HCT116 (cell line): ENCODE results near the gene SAV1. TPM values are rescaled to one million over a fixed set of nuclear protein-coding genes. Genes with fewer than 3 reads are reported as not detected.
A peak's percentile ranks its signal among the peaks of the same experiment; 100 is the strongest.

Source experiments
- ATAC-seq: fragments of 200-7000 bp; cut with Tn5 transposase; 2 replicates; pipeline ENCODE4 v1.9.1; 2020; ENCODE audit warnings: mild to moderate bottlenecking, moderate library complexity
- BruUV-seq: library from RNA; stranded (reverse); fragments of 400-500 nt; replicated peaks from 2 replicates; lab custom pipeline; 2021; lab: Mats Ljungman, UMichigan
- CTCF ChIA-PET: fragments of 300-600 bp; sonication (Branson Sonifier 250); formaldehyde crosslinking; loops from one replicate; lab custom pipeline; 2021; ENCODE audit warnings: antibody characterized with exemption; lab: Charles Lee
- POLR2A ChIA-PET: fragments of 300-600, 350-600 bp; sonication (Branson Sonifier 250); formaldehyde crosslinking; loops from one replicate; lab custom pipeline; 2021; ENCODE audit warnings: antibody characterized with exemption; lab: Charles Lee
- RAD21 ChIA-PET, 2 experiments: fragments of 300-600 bp; sonication (Branson Sonifier 250); formaldehyde crosslinking; loops; one replicate each; lab custom pipeline; 2023; ENCODE audit warnings: low total read pairs in 2 of 2; ENCODE audit not compliant: uncharacterized antibody in 2 of 2, unreplicated experiment in 2 of 2, low non-redundant PET in 1 of 2; lab: Charles Lee
- DNase-seq: peaks from one replicate; pipeline ENCODE4 v3.0.0-alpha.2; 2010; ENCODE audit warnings: low read depth, low spot score
- H2AFZ ChIP-seq: fragments of 200-600 bp; shearing (Covaris generic), sonication (generic); 2 replicates; pipeline ENCODE4 v1.6.1; 2017; ENCODE audit warnings: low read depth, mixed run types, mixed read lengths, antibody characterized with exemption, low read length; ENCODE audit not compliant: poor library complexity, severe bottlenecking
- H3K27ac ChIP-seq: 2 replicates; pipeline ENCODE4 v1.5.1; 2012; ENCODE audit warnings: low read depth, low read length
- H3K27me3 ChIP-seq: fragments of 200-600 bp; sonication (generic); 2 replicates; pipeline ENCODE4 v1.6.1; 2016; ENCODE audit warnings: mixed run types, low read length, mixed read lengths; ENCODE audit not compliant: insufficient read depth
- H3K36me3 ChIP-seq, 2 experiments: fragments of 200-500 bp in 1 of 2; fragments of 200-600 bp in 1 of 2; sonication (Bioruptor generic) in 1 of 2; sonication (generic) in 1 of 2; 2 replicates each; pipeline versions ENCODE4 v1.5.1 to v1.6.1; 2014 to 2016; ENCODE audit warnings: low read length in 2 of 2, inconsistent platforms in 1 of 2, mixed read lengths in 1 of 2, mixed run types in 1 of 2; ENCODE audit not compliant: insufficient read depth in 2 of 2, control insufficient read depth in 1 of 2
- H3K4me1 ChIP-seq, 2 experiments: fragments of 200-600 bp in 1 of 2; sonication (generic) in 1 of 2; 2 replicates each; pipeline versions ENCODE4 v1.5.1 to v1.6.1; 2012 to 2017; ENCODE audit warnings: low read length in 2 of 2, inconsistent platforms in 1 of 2, mild to moderate bottlenecking in 1 of 2, mixed read lengths in 1 of 2, mixed run types in 1 of 2, moderate library complexity in 1 of 2; ENCODE audit not compliant: insufficient read depth in 2 of 2, control insufficient read depth in 1 of 2
- H3K4me2 ChIP-seq: fragments of 200-600 bp; sonication (generic); 2 replicates; pipeline ENCODE4 v1.6.1; 2017; ENCODE audit warnings: mixed run types, low read length, mixed read lengths
- H3K4me3 ChIP-seq, 2 experiments: fragments of 200-600 bp in 1 of 2; sonication (generic) in 1 of 2; replicated peaks in 1 of 2; 2 replicates each; pipeline ENCODE4 v1.5.1; 2011 to 2016; ENCODE audit warnings: low read length in 2 of 2, control low read depth in 1 of 2, low read depth in 1 of 2, mild to moderate bottlenecking in 1 of 2, mixed read lengths in 1 of 2, mixed run types in 1 of 2
- H3K79me2 ChIP-seq: fragments of 200-600 bp; sonication (generic); 2 replicates; pipeline ENCODE4 v1.6.1; 2017; ENCODE audit warnings: mild to moderate bottlenecking, mixed run types, low read length, moderate library complexity, mixed read lengths; ENCODE audit not compliant: insufficient read depth
- H3K9ac ChIP-seq: fragments of 200-600 bp; sonication (generic); 2 replicates; pipeline ENCODE4 v1.6.1; 2016; ENCODE audit warnings: low read length, mixed read lengths
- H3K9me2 ChIP-seq: fragments of 200-600 bp; sonication (generic), shearing (Covaris generic); 2 replicates; pipeline ENCODE4 v1.6.1; 2017; ENCODE audit warnings: mixed run types, mild to moderate bottlenecking, moderate library complexity; ENCODE audit not compliant: insufficient read depth
- H3K9me3 ChIP-seq, 2 experiments: fragments of 200-500 bp in 1 of 2; fragments of 200-600 bp in 1 of 2; sonication (Bioruptor generic) in 1 of 2; sonication (generic) in 1 of 2; 2 replicates each; pipeline ENCODE4 v1.6.1; 2014 to 2017; ENCODE audit warnings: low read length in 2 of 2, mixed read lengths in 2 of 2, inconsistent platforms in 1 of 2, low read depth in 1 of 2, mild to moderate bottlenecking in 1 of 2, mixed run types in 1 of 2, moderate library complexity in 1 of 2; ENCODE audit not compliant: control insufficient read depth in 1 of 2, insufficient read depth in 1 of 2
- H4K20me1 ChIP-seq: fragments of 200-600 bp; sonication (generic), shearing (Covaris generic); 2 replicates; pipeline ENCODE4 v1.6.1; 2017; ENCODE audit warnings: mixed run types, mild to moderate bottlenecking, moderate library complexity; ENCODE audit not compliant: insufficient read depth
- CBX3 ChIP-seq: IDR thresholded peaks from 2 replicates; pipeline ENCODE4 v1.6.1; 2012; ENCODE audit warnings: low read depth
- CEBPB ChIP-seq: IDR thresholded peaks from 2 replicates; pipeline ENCODE4 v1.6.1; 2012; ENCODE audit warnings: low read depth
- CTCF ChIP-seq, 3 experiments: fragments of 200-600 bp in 1 of 3; sonication (generic) in 1 of 3; IDR thresholded peaks in 2 of 3; conservative IDR thresholded peaks in 1 of 3; 2 replicates each; pipeline ENCODE4 v1.5.1; 2012 to 2017; ENCODE audit warnings: low read depth in 2 of 3, low read length in 2 of 3, antibody characterized with exemption in 1 of 3, borderline replicate concordance in 1 of 3, control low read depth in 1 of 3, mild to moderate bottlenecking in 1 of 3, mixed read lengths in 1 of 3, mixed run types in 1 of 3, moderate library complexity in 1 of 3; ENCODE audit not compliant: insufficient read depth in 1 of 3
- EGR1 ChIP-seq: IDR thresholded peaks from 2 replicates; pipeline ENCODE4 v1.6.1; 2012; ENCODE audit warnings: low read depth
- ELF1 ChIP-seq: IDR thresholded peaks from 2 replicates; pipeline ENCODE4 v1.6.1; 2012; ENCODE audit warnings: low read depth, borderline replicate concordance
- EZH2 ChIP-seq: fragments of 200-600 bp; sonication (generic); IDR thresholded peaks from 2 replicates; pipeline ENCODE4 v1.6.1; 2017; ENCODE audit warnings: antibody characterized with exemption, mixed run types
- FOSL1 ChIP-seq: IDR thresholded peaks from 2 replicates; pipeline ENCODE4 v1.6.1; 2012; ENCODE audit warnings: low read depth
- JUND ChIP-seq: IDR thresholded peaks from 2 replicates; pipeline ENCODE4 v1.6.1; 2012
- POLR2A ChIP-seq: IDR thresholded peaks from 2 replicates; pipeline ENCODE4 v1.7.0; 2011; ENCODE audit warnings: borderline replicate concordance; ENCODE audit not compliant: insufficient read depth, insufficient read length; ENCODE audit errors: extremely low read depth
- RAD21 ChIP-seq: IDR thresholded peaks from 2 replicates; pipeline ENCODE4 v1.6.1; 2012; ENCODE audit warnings: low read depth, mild to moderate bottlenecking
- SP1 ChIP-seq: IDR thresholded peaks from 2 replicates; pipeline ENCODE4 v1.6.1; 2012; ENCODE audit warnings: low read depth
- SRF ChIP-seq: IDR thresholded peaks from 2 replicates; pipeline ENCODE4 v1.6.1; 2012; ENCODE audit warnings: low read depth
- ZFX ChIP-seq: fragments of 450-650 bp; IDR thresholded peaks from 2 replicates; pipeline ENCODE4 v1.6.1; 2017
- ZNF274 ChIP-seq: fragments of 200-500 bp; sonication (Bioruptor generic); IDR thresholded peaks from 2 replicates; pipeline ENCODE4 v1.6.1; 2014; ENCODE audit warnings: mild to moderate bottlenecking, low read depth, low read length, inconsistent platforms
- intact Hi-C: fragments of 100-400 bp; cut with micrococcal nuclease; formaldehyde crosslinking; loops from 2 replicates; pipeline ENCODE4 v1.10.0; 2022
- total RNA-seq: library from RNA; stranded (reverse); gene quantifications from one replicate; pipeline ENCODE4 v1.2.1, GENCODE V29; 2021; ENCODE audit not compliant: unreplicated experiment
- TF ChIP-seq, protein P1 (sequence below): IDR thresholded peaks from 2 replicates; pipeline ENCODE4 v1.6.1; 2012
- TF ChIP-seq, protein P2 (sequence below): IDR thresholded peaks from 2 replicates; pipeline ENCODE4 v1.6.1; 2012; ENCODE audit warnings: low read depth

The SAV1 gene
- total RNA-seq, 1 experiment from 2014 or later: 38.0 TPM

GRCh38 chr14:50619569-50620141, 48.5 kb downstream of the SAV1 start:
- peaks cover 3 to 5% of the 10 kb centered on the region in 2 experiments; a peak in 3 of 4 replicates for H3K4me1 ChIP-seq
- peak; percentile 61 for TF ChIP-seq RAD21
- TF ChIP-seq CTCF (IDR thresholded peaks at IDR 0.05 in 2 of 3, conservative IDR thresholded peaks at IDR 0.05 in 1 of 3; ENCODE audit: borderline replicate concordance in 1 of 3, insufficient read depth in 1 of 3, low read depth in 2 of 3, low read length in 2 of 3): peak; percentile 47 to 70 (median 67); a peak in 5 of 6 replicates
- TF ChIP-seq CBX3: no peak
- BruUV-seq: no TSS peak
- no peaks in the 10 kb centered on the region for H3K27me3 ChIP-seq
- no peaks in the 10 kb centered on the region for H3K9me2 ChIP-seq
- H3K9me3 ChIP-seq: no peaks in the 10 kb centered on the region
- H3K4me3 ChIP-seq: no peak overlapping the region
- no peaks in the 10 kb centered on the region for H4K20me1 ChIP-seq
- H3K27ac ChIP-seq: no peak overlapping the region
- no peak overlapping the region for H3K4me2 ChIP-seq
- ATAC-seq: peak; percentile 87
- POLR2A ChIA-PET: no interaction called here
- no peak overlapping the region for H3K9ac ChIP-seq
- intact Hi-C loops: loop anchor here (5.0 kb wide), 1 partner anchor 153 kb away; no protein-coding TSS in a partner anchor
- CTCF ChIA-PET: interaction anchor here (0.9 to 2.3 kb wide), 10 partner anchors 9 to 157 kb away, joined by 3 to 9 read pairs (median 4); no protein-coding TSS in a partner anchor
- H3K36me3 ChIP-seq: no peaks in the 10 kb centered on the region
- RAD21 ChIA-PET: interaction anchor here in 1 of 2 experiments (0.8 kb wide), 1 partner anchor 11 kb away, joined by 3 read pairs; no protein-coding TSS in a partner anchor
- no peak overlapping the region for H2AFZ ChIP-seq
- peak; percentile 32 for DNase-seq
- no peaks in the 10 kb centered on the region for H3K79me2 ChIP-seq

DNA sequence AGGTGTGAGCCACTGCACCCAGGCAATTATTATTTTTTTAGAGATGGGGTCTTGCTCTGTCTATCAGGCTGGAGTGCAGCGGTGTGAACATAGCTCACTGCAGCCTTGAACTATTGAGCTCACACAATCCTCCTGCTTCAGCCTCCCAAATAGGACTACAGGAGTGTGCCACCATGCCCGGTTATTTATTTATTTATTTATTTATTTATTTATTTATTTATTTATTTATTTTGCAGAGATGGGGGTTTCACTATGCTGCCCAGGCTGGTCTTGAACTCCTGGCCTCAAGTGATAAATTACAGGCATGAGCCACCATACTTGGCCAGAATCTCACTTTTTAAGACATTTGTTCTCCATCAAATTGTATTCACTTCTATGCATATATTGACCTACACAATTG, 51.8 kb downstream of the SAV1 start:
- no peaks in the 10 kb centered on the region for H3K9me3 ChIP-seq
- H3K9me2 ChIP-seq: no peaks in the 10 kb centered on the region
- H3K4me3 ChIP-seq: no peak overlapping the region
- no TSS peak for BruUV-seq
- POLR2A ChIA-PET: no interaction called here
- H3K27me3 ChIP-seq: no peaks in the 10 kb centered on the region
- H3K79me2 ChIP-seq: no peaks in the 10 kb centered on the region
- H2AFZ ChIP-seq: no peak overlapping the region
- CTCF ChIA-PET: interaction anchor here (1.3 kb wide), 1 partner anchor 9 kb away, joined by 3 read pairs; no protein-coding TSS in a partner anchor
- no peaks in the 10 kb centered on the region for H3K36me3 ChIP-seq
- no peaks in the 10 kb centered on the region for H4K20me1 ChIP-seq
- no peak overlapping the region for H3K27ac ChIP-seq
- RAD21 ChIA-PET: no interaction called here
- H3K4me1 ChIP-seq: peaks cover 3 to 5% of the 10 kb centered on the region in 2 experiments; a peak in 3 of 4 replicates
- intact Hi-C loops: no loop called here
- no peak for ATAC-seq
- H3K9ac ChIP-seq: no peak overlapping the region
- no peak for DNase-seq
- H3K4me2 ChIP-seq: no peak overlapping the region
- TF ChIP-seq EGR1 (no peak), POLR2A (no peak), SP1 (no peak), ZNF274 (no peak), EZH2 (no peak), CEBPB (no peak), FOSL1 (no peak), CBX3 (no peak), JUND (no peak), ELF1 (no peak), ZFX (no peak), RAD21 (no peak), SRF (no peak)
- TF ChIP-seq, protein P1, sequence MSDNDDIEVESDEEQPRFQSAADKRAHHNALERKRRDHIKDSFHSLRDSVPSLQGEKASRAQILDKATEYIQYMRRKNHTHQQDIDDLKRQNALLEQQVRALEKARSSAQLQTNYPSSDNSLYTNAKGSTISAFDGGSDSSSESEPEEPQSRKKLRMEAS: no peak
- TF ChIP-seq, protein P2, sequence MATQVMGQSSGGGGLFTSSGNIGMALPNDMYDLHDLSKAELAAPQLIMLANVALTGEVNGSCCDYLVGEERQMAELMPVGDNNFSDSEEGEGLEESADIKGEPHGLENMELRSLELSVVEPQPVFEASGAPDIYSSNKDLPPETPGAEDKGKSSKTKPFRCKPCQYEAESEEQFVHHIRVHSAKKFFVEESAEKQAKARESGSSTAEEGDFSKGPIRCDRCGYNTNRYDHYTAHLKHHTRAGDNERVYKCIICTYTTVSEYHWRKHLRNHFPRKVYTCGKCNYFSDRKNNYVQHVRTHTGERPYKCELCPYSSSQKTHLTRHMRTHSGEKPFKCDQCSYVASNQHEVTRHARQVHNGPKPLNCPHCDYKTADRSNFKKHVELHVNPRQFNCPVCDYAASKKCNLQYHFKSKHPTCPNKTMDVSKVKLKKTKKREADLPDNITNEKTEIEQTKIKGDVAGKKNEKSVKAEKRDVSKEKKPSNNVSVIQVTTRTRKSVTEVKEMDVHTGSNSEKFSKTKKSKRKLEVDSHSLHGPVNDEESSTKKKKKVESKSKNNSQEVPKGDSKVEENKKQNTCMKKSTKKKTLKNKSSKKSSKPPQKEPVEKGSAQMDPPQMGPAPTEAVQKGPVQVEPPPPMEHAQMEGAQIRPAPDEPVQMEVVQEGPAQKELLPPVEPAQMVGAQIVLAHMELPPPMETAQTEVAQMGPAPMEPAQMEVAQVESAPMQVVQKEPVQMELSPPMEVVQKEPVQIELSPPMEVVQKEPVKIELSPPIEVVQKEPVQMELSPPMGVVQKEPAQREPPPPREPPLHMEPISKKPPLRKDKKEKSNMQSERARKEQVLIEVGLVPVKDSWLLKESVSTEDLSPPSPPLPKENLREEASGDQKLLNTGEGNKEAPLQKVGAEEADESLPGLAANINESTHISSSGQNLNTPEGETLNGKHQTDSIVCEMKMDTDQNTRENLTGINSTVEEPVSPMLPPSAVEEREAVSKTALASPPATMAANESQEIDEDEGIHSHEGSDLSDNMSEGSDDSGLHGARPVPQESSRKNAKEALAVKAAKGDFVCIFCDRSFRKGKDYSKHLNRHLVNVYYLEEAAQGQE: no peak
